ENCODE measurements around the gene FOXL1.

DNA sequence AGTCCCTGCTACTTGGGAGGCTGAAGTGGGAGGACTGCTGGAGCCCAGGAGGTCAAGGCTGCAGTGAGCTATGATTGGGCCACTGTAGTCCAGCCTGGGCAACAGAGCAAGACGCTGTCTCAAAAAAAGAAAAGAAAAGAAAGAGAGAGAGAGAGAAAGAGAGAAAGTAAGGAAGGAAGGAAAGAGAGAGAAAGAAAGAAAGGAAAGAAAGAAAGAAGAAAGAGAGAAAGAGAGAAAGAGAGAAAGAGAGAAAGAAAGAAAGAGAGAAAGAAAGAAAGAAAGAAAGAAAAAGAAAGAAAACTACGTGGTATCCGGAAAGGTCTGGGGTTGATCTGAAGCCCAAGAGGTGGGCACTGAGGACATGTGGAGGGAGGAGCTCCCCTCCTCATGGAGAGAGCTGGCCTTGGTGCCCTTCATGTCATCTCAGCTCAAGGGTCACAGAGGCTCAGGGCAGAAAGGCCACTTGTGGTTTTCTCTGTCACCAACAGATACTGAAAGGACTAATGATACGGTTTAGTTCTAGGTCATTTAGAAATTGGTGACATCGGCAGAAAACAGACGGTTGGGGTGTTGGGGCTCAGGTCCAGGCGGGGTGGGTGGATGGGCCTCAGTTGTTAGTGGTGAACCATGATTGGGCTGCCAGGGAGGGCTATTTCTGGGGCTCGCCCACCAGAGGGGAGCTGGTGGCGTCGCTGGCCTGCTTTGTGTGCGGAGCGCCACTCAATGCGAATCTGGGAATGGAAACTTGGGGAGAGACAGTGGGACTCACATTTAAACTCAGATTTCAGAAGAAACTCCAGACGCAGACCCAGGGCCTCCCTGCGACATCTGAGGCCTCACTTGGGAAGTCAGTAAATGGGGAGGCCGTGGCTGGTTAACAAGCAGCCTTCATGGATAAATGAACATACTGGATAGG lies 44.6 kb downstream of the FOXL1 start:
- no peak for TF ChIP-seq POLR2AphosphoS5 (IDR thresholded peaks at IDR 0.05; ENCODE audit: insufficient read depth in 1 of 2, low read depth in 1 of 2)
- TF ChIP-seq, protein P1, sequence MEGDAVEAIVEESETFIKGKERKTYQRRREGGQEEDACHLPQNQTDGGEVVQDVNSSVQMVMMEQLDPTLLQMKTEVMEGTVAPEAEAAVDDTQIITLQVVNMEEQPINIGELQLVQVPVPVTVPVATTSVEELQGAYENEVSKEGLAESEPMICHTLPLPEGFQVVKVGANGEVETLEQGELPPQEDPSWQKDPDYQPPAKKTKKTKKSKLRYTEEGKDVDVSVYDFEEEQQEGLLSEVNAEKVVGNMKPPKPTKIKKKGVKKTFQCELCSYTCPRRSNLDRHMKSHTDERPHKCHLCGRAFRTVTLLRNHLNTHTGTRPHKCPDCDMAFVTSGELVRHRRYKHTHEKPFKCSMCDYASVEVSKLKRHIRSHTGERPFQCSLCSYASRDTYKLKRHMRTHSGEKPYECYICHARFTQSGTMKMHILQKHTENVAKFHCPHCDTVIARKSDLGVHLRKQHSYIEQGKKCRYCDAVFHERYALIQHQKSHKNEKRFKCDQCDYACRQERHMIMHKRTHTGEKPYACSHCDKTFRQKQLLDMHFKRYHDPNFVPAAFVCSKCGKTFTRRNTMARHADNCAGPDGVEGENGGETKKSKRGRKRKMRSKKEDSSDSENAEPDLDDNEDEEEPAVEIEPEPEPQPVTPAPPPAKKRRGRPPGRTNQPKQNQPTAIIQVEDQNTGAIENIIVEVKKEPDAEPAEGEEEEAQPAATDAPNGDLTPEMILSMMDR (IDR thresholded peaks at IDR 0.05) = no peak
- TF ChIP-seq POLR2A (IDR thresholded peaks at IDR 0.05) = no peak
